CD4-positive, alpha-beta memory T cell (primary cell): ENCODE results near the gene ABHD6. TPM values are rescaled to one million over a fixed set of nuclear protein-coding genes. Genes with fewer than 3 reads are reported as not detected.
"Not testable (repeated sequence)": the region's sequence is repeated elsewhere in the genome, so short reads cannot be mapped to it uniquely, and the experiment has no call there.

ENCODE experiments used
- CTCF ChIA-PET: fragments of 350-600 bp; sonication (Branson Sonifier 250); formaldehyde crosslinking; loops from one replicate; lab custom pipeline; 2021; ENCODE audit warnings: inconsistent platforms; ENCODE audit not compliant: partially characterized antibody; lab: Charles Lee
- POLR2A ChIA-PET: fragments of 350-600 bp; sonication (Branson Sonifier 250); formaldehyde crosslinking; loops from one replicate; lab custom pipeline; 2021; ENCODE audit not compliant: partially characterized antibody; lab: Charles Lee
- DNase-seq, 5 donors: peaks; one replicate each; pipeline versions ENCODE4 v3.0.0 to v3.0.0-alpha.2; 2020 to 2022; ENCODE audit warnings: mixed read lengths in 1 of 5
- H3K27ac ChIP-seq: one replicate; pipeline ENCODE4 v1.7.0; 2013; ENCODE audit warnings: low read depth, low read length
- H3K27me3 ChIP-seq: 2 replicates; pipeline ENCODE4 v1.7.0; 2013; ENCODE audit warnings: mild to moderate bottlenecking, low read length, moderate library complexity; ENCODE audit not compliant: insufficient read depth
- H3K36me3 ChIP-seq: 2 replicates; pipeline ENCODE4 v1.7.0; 2013; ENCODE audit warnings: mild to moderate bottlenecking, low read length, moderate library complexity; ENCODE audit not compliant: insufficient read depth
- H3K4me1 ChIP-seq: 2 replicates; pipeline ENCODE4 v1.7.0; 2013; ENCODE audit warnings: mild to moderate bottlenecking, low read length, moderate library complexity; ENCODE audit not compliant: insufficient read depth
- H3K4me3 ChIP-seq, 2 donors: one replicate each; pipeline ENCODE4 v1.7.0; 2013; ENCODE audit warnings: low read length in 2 of 2, mild to moderate bottlenecking in 1 of 2
- H3K9me3 ChIP-seq, 2 donors: one replicate each; pipeline ENCODE4 v1.7.0; 2013; ENCODE audit warnings: low read length in 2 of 2, control low read depth in 1 of 2; ENCODE audit not compliant: control insufficient read depth in 1 of 2
- H3K27ac Mint-ChIP-seq, 7 donors: one replicate each; pipeline ENCODE4 v1.8.0; 2020 to 2021; ENCODE audit warnings: mixed read lengths in 7 of 7, mild to moderate bottlenecking in 6 of 7, inconsistent platforms in 3 of 7, moderate library complexity in 3 of 7
- H3K27me3 Mint-ChIP-seq, 2 donors: one replicate each; pipeline ENCODE4 v1.8.0; 2020 to 2021; ENCODE audit warnings: mixed read lengths in 2 of 2
- H3K36me3 Mint-ChIP-seq, 2 donors: one replicate each; pipeline ENCODE4 v1.8.0; 2020 to 2021; ENCODE audit warnings: mixed read lengths in 2 of 2, inconsistent platforms in 1 of 2, mild to moderate bottlenecking in 1 of 2
- H3K4me1 Mint-ChIP-seq, 4 donors: one replicate each; pipeline ENCODE4 v1.8.0; 2020 to 2021; ENCODE audit warnings: mixed read lengths in 4 of 4, mild to moderate bottlenecking in 1 of 4
- H3K4me3 Mint-ChIP-seq, 8 donors: one replicate each; pipeline ENCODE4 v1.8.0; 2020 to 2021; ENCODE audit warnings: mixed read lengths in 8 of 8, mild to moderate bottlenecking in 7 of 8, moderate library complexity in 6 of 8, inconsistent platforms in 3 of 8
- H3K9me3 Mint-ChIP-seq, 8 donors: one replicate each; pipeline ENCODE4 v1.8.0; 2020 to 2021; ENCODE audit warnings: mixed read lengths in 8 of 8, mild to moderate bottlenecking in 5 of 8, inconsistent platforms in 3 of 8, moderate library complexity in 1 of 8
- intact Hi-C: fragments of 100-400 bp; cut with micrococcal nuclease; formaldehyde crosslinking; loops from one replicate; pipeline ENCODE4 v1.15.1; 2023
- polyA plus RNA-seq, 2 donors: library from polyadenylated mRNA; unstranded; fragments of 300-500 nt; fragmentation: Illumina TruSeq; gene quantifications; one replicate each; pipeline ENCODE4 v1.2.3, GENCODE V29; 2021
- total RNA-seq, 2 experiments: library from RNA; stranded (reverse); gene quantifications; one replicate each; pipeline ENCODE4 v1.2.3, GENCODE V29; 2021

Gene ABHD6
- total and polyA plus RNA-seq, 4 experiments from 2014 or later = 4.7 to 8.2 (median 6.2) TPM

GRCh38 chr3:58200846-58201355 is 36.7 kb upstream of the ABHD6 start:
- peaks cover 5% of the 10 kb centered on the region for H3K27me3 ChIP-seq
- H3K36me3 Mint-ChIP-seq = peaks cover 0 to 3% of the 10 kb centered on the region in 2 donors
- H3K27ac Mint-ChIP-seq = no peak overlapping the region
- DNase-seq = no peak
- intact Hi-C loops = no loop called here
- H3K4me3 Mint-ChIP-seq = no peak overlapping the region
- CTCF ChIA-PET = interaction anchor here (0.9 to 1.8 kb wide), 3 partner anchors 10 to 17 kb away, joined by 3 to 5 read pairs (median 4); no protein-coding TSS in a partner anchor
- POLR2A ChIA-PET = no interaction called here
- peaks cover 0 to 16% (median 8%) of the 10 kb centered on the region in 8 donors for H3K9me3 Mint-ChIP-seq
- H3K9me3 ChIP-seq = no peaks in the 10 kb centered on the region
- H3K4me1 ChIP-seq = no peaks in the 10 kb centered on the region
- H3K27ac ChIP-seq = no peak overlapping the region
- no peak overlapping the region for H3K4me3 ChIP-seq
- no peaks in the 10 kb centered on the region for H3K36me3 ChIP-seq
- peaks cover 12 to 25% of the 10 kb centered on the region in 2 donors for H3K27me3 Mint-ChIP-seq
- peaks cover 0 to 1% (median 0%) of the 10 kb centered on the region in 4 donors for H3K4me1 Mint-ChIP-seq

- intact Hi-C loops, H3K4me1 Mint-ChIP-seq, POLR2A ChIA-PET, H3K27me3 ChIP-seq, DNase-seq, H3K36me3 Mint-ChIP-seq, H3K36me3 ChIP-seq, H3K4me3 ChIP-seq, H3K27ac Mint-ChIP-seq, H3K27ac ChIP-seq, H3K9me3 ChIP-seq, H3K4me3 Mint-ChIP-seq, H3K4me1 ChIP-seq: not testable (repeated sequence)
- CTCF ChIA-PET = interaction anchor here (1.6 kb wide), 1 partner anchor 11 kb away, joined by 4 read pairs; no protein-coding TSS in a partner anchor
- Mint-ChIP-seq H3K27me3 (peaks cover 12 to 28% of the 10 kb centered on the region in 2 donors), H3K9me3 (peaks cover 0 to 16% (median 8%) of the 10 kb centered on the region in 8 donors)
Observed at GRCh38 chr3:58201451-58201850, 36.1 kb upstream of the ABHD6 start.

- CTCF ChIA-PET = interaction anchor here (0.6 to 1.7 kb wide), 5 partner anchors 11 to 196 kb away, joined by 3 to 4 read pairs (median 3); no protein-coding TSS in a partner anchor
Observed at GRCh38 chr3:58202917-58203360, 34.7 kb upstream of the ABHD6 start.

GRCh38 chr3:58203541-58203940 is 34.1 kb upstream of the ABHD6 start:
- peaks cover 0 to 16% (median 8%) of the 10 kb centered on the region in 8 donors for H3K9me3 Mint-ChIP-seq
- peaks cover 0 to 3% of the 10 kb centered on the region in 2 donors for H3K36me3 Mint-ChIP-seq
- no peak overlapping the region for H3K4me3 ChIP-seq
- intact Hi-C loops = no loop called here
- ChIA-PET CTCF (interaction anchor here (0.9 to 1.7 kb wide), 3 partner anchors 15 to 102 kb away, joined by 3 to 4 read pairs (median 3); partner anchors contain the start of genes HTD2 and RPP14), POLR2A (no interaction called here)
- H3K4me1 Mint-ChIP-seq = peaks cover 0 to 1% (median 0%) of the 10 kb centered on the region in 4 donors
- H3K27me3 ChIP-seq = peaks cover 5% of the 10 kb centered on the region
- no peak overlapping the region for H3K4me3 Mint-ChIP-seq
- H3K4me1 ChIP-seq = no peaks in the 10 kb centered on the region
- H3K9me3 ChIP-seq = no peaks in the 10 kb centered on the region
- H3K27me3 Mint-ChIP-seq = peaks cover 12 to 32% of the 10 kb centered on the region in 2 donors
- H3K27ac Mint-ChIP-seq = no peak overlapping the region
- H3K36me3 ChIP-seq = no peaks in the 10 kb centered on the region
- H3K27ac ChIP-seq = no peak overlapping the region
- DNase-seq = no peak

More at GRCh38 chr3:58202917-58203360, 34.7 kb upstream of the ABHD6 start:
- Mint-ChIP-seq H3K27me3 (peaks cover 12 to 31% of the 10 kb centered on the region in 2 donors), H3K4me3 (no peak overlapping the region), H3K9me3 (peaks cover 0 to 16% (median 8%) of the 10 kb centered on the region in 8 donors), H3K36me3 (peaks cover 0 to 3% of the 10 kb centered on the region in 2 donors), H3K4me1 (peaks cover 0 to 1% (median 0%) of the 10 kb centered on the region in 4 donors), H3K27ac (no peak overlapping the region)
- no peak for DNase-seq
- intact Hi-C loops = no loop called here
- no peaks in the 10 kb centered on the region for H3K9me3 ChIP-seq
- H3K27ac ChIP-seq = no peak overlapping the region
- H3K4me1 ChIP-seq = no peaks in the 10 kb centered on the region
- no peak overlapping the region for H3K4me3 ChIP-seq
- peaks cover 5% of the 10 kb centered on the region for H3K27me3 ChIP-seq
- H3K36me3 ChIP-seq = no peaks in the 10 kb centered on the region
- POLR2A ChIA-PET = no interaction called here

- peaks cover 0 to 3% of the 10 kb centered on the region in 2 donors for H3K36me3 Mint-ChIP-seq
- H3K36me3 ChIP-seq = no peaks in the 10 kb centered on the region
- H3K4me3 ChIP-seq = no peak overlapping the region
- intact Hi-C loops = no loop called here
- ChIA-PET POLR2A (no interaction called here), CTCF (interaction anchor here (1.6 to 1.9 kb wide), 2 partner anchors 12 to 17 kb away, joined by 5 to 7 read pairs; no protein-coding TSS in a partner anchor)
- no peak overlapping the region for H3K27ac ChIP-seq
- peaks cover 10 to 35% of the 10 kb centered on the region in 2 donors for H3K27me3 Mint-ChIP-seq
- H3K27me3 ChIP-seq = peaks cover 5% of the 10 kb centered on the region
- H3K4me1 Mint-ChIP-seq = peaks cover 0 to 1% (median 0%) of the 10 kb centered on the region in 4 donors
- no peaks in the 10 kb centered on the region for H3K4me1 ChIP-seq
- no peak for DNase-seq
- H3K9me3 ChIP-seq = no peaks in the 10 kb centered on the region
- no peak overlapping the region for H3K4me3 Mint-ChIP-seq
- H3K27ac Mint-ChIP-seq = no peak overlapping the region
- H3K9me3 Mint-ChIP-seq = peaks cover 0 to 16% (median 8%) of the 10 kb centered on the region in 8 donors
Observed at GRCh38 chr3:58204720-58205119, 32.9 kb upstream of the ABHD6 start.

GRCh38 chr3:58205981-58206380 is 31.6 kb upstream of the ABHD6 start:
- intact Hi-C loops = no loop called here
- Histone ChIP-seq H3K27me3 (peaks cover 5% of the 10 kb centered on the region), H3K4me3 (no peak overlapping the region), H3K4me1 (no peaks in the 10 kb centered on the region), H3K27ac (no peak overlapping the region), H3K9me3 (no peaks in the 10 kb centered on the region), H3K36me3 (no peaks in the 10 kb centered on the region)
- CTCF ChIA-PET = interaction anchor here (1.6 to 1.9 kb wide), 2 partner anchors 11 to 18 kb away, joined by 5 to 7 read pairs; no protein-coding TSS in a partner anchor
- Mint-ChIP-seq H3K4me3 (no peak overlapping the region), H3K27ac (no peak overlapping the region), H3K9me3 (peaks cover 0 to 16% (median 8%) of the 10 kb centered on the region in 8 donors), H3K27me3 (peaks cover 10 to 33% of the 10 kb centered on the region in 2 donors), H3K36me3 (peaks cover 0 to 3% of the 10 kb centered on the region in 2 donors), H3K4me1 (peaks cover 0 to 1% (median 0%) of the 10 kb centered on the region in 4 donors)
- DNase-seq = no peak
- POLR2A ChIA-PET = no interaction called here

GRCh38 chr3:58206406-58207011 is 31.1 kb upstream of the ABHD6 start:
- no peak overlapping the region for H3K4me3 ChIP-seq
- no peaks in the 10 kb centered on the region for H3K36me3 ChIP-seq
- DNase-seq = no peak
- peaks cover 5% of the 10 kb centered on the region for H3K27me3 ChIP-seq
- H3K27ac ChIP-seq = no peak overlapping the region
- intact Hi-C loops = no loop called here
- H3K36me3 Mint-ChIP-seq = peaks cover 0 to 3% of the 10 kb centered on the region in 2 donors
- H3K9me3 Mint-ChIP-seq = peaks cover 0 to 13% (median 7%) of the 10 kb centered on the region in 8 donors
- H3K9me3 ChIP-seq = no peaks in the 10 kb centered on the region
- ChIA-PET CTCF (interaction anchor here (1.3 kb wide), 1 partner anchor 18 kb away, joined by 3 read pairs; no protein-coding TSS in a partner anchor), POLR2A (no interaction called here)
- H3K27ac Mint-ChIP-seq = no peak overlapping the region
- no peaks in the 10 kb centered on the region for H3K4me1 ChIP-seq
- H3K27me3 Mint-ChIP-seq = peaks cover 13 to 30% of the 10 kb centered on the region in 2 donors
- no peak overlapping the region for H3K4me3 Mint-ChIP-seq
- peaks cover 0 to 1% (median 0%) of the 10 kb centered on the region in 4 donors for H3K4me1 Mint-ChIP-seq
